GM12891 (cell line): ENCODE results near the gene TRIM9.
"Not testable (repeated sequence)": the region's sequence is repeated elsewhere in the genome, so short reads cannot be mapped to it uniquely, and the experiment has no call there.

Experiments used
- DNase-seq: peaks from one replicate; pipeline ENCODE4 v3.0.0; 2011; ENCODE audit warnings: low spot score; ENCODE audit not compliant: insufficient read length
- FAIRE-seq: peaks from 2 replicates; lab custom pipeline; 2011; peaks lifted over from hg19 to GRCh38; lab: Jason Lieb, UNC
- PAX5 ChIP-seq: IDR thresholded peaks from 2 replicates; pipeline ENCODE4 v1.6.1; 2011; ENCODE audit warnings: low read length, moderate library complexity, mild to moderate bottlenecking; ENCODE audit not compliant: insufficient read depth, severe bottlenecking
- POLR2A ChIP-seq: IDR thresholded peaks from 2 replicates; pipeline ENCODE4 v1.6.1; 2011; ENCODE audit warnings: low read depth, low read length, control low read depth
- POLR2AphosphoS5 ChIP-seq: IDR thresholded peaks from 2 replicates; pipeline ENCODE4 v1.6.1; 2011; ENCODE audit warnings: low read depth, low read length, control low read depth
- POU2F2 ChIP-seq: IDR thresholded peaks from 2 replicates; pipeline ENCODE4 v1.6.1; 2011; ENCODE audit warnings: low read depth, mild to moderate bottlenecking, control low read depth, low read length, moderate library complexity
- SPI1 ChIP-seq: IDR thresholded peaks from 2 replicates; pipeline ENCODE4 v1.6.1; 2011; ENCODE audit warnings: low read depth, low read length, control low read depth
- TAF1 ChIP-seq: IDR thresholded peaks from 2 replicates; pipeline ENCODE4 v1.6.1; 2011; ENCODE audit warnings: low read depth, low read length, control low read depth

Gene TRIM9

GRCh38 chr14:50954811-50955372 lies 140.0 kb downstream of the TRIM9 start:
- DNase-seq (no peak), FAIRE-seq (no peak)
- TF ChIP-seq TAF1 (no peak), POLR2A (no peak), PAX5 (no peak), SPI1 (no peak)

- TF ChIP-seq TAF1 = no peak
- TF ChIP-seq POLR2AphosphoS5 = no peak
- TF ChIP-seq PAX5 = no peak
- TF ChIP-seq POU2F2 = no peak
- DNase-seq = no peak
Measured at GRCh38 chr14:50953502-50953901, 141.4 kb downstream of the TRIM9 start.

GRCh38 chr14:50951032-50951431 lies 143.9 kb downstream of the TRIM9 start:
- TF ChIP-seq TAF1 = no peak
- no peak for FAIRE-seq
- DNase-seq = no peak

More at GRCh38 chr14:50953502-50953901, 141.4 kb downstream of the TRIM9 start:
- no peak for FAIRE-seq

- DNase-seq (no peak), FAIRE-seq (no peak)
- TF ChIP-seq POU2F2 (no peak), TAF1 (no peak), SPI1 (no peak), PAX5 (no peak), POLR2AphosphoS5 (no peak), POLR2A (no peak)
Measured at GRCh38 chr14:50948205-50948604, 146.7 kb downstream of the TRIM9 start.

- no peak for FAIRE-seq
- DNase-seq = no peak
- TF ChIP-seq SPI1 (no peak), POLR2A (no peak), TAF1 (no peak), PAX5 (no peak), POLR2AphosphoS5 (no peak), POU2F2 (no peak)
Measured at GRCh38 chr14:50947446-50947845, 147.5 kb downstream of the TRIM9 start.

- FAIRE-seq = no peak
- TF ChIP-seq PAX5 (no peak), POLR2AphosphoS5 (no peak)
- no peak for DNase-seq
Measured at GRCh38 chr14:50946234-50946935, 148.5 kb downstream of the TRIM9 start.

- FAIRE-seq (no peak), DNase-seq (no peak)
- TF ChIP-seq PAX5 (no peak), POU2F2 (no peak), POLR2A (no peak), POLR2AphosphoS5 (no peak)
Measured at GRCh38 chr14:50944647-50945413, 150.1 kb downstream of the TRIM9 start.

GRCh38 chr14:50943943-50944646 lies 150.8 kb downstream of the TRIM9 start, which contains the start of gene PYGL:
PYGL (minus strand) TSS chr14:50944483; CDS start chr14:50944403, 80 bp downstream.
- FAIRE-seq (peak; percentile 60), DNase-seq (peak; percentile 42)
- TF ChIP-seq TAF1 = no peak
- no peak for TF ChIP-seq POLR2A
- TF ChIP-seq PAX5 = no peak
- TF ChIP-seq POU2F2 = no peak
- TF ChIP-seq SPI1 = no peak
- TF ChIP-seq POLR2AphosphoS5 = no peak

- DNase-seq (no peak), FAIRE-seq (no peak)
- no peak for TF ChIP-seq PAX5
- no peak for TF ChIP-seq POU2F2
- TF ChIP-seq SPI1 = no peak
- no peak for TF ChIP-seq POLR2AphosphoS5
- no peak for TF ChIP-seq POLR2A
- TF ChIP-seq TAF1 = no peak
Measured at GRCh38 chr14:50943261-50943942, 151.5 kb downstream of the TRIM9 start.

- FAIRE-seq, DNase-seq: not testable (repeated sequence)
Measured at GRCh38 chr14:50941638-50942037, 153.3 kb downstream of the TRIM9 start.
